IPS-20b (cell line): ENCODE results near the gene ROCK2.
"Not testable (repeated sequence)": the region's sequence is repeated elsewhere in the genome, so short reads cannot be mapped to it uniquely, and the experiment has no call there.

ENCODE experiments used
- H3K27ac ChIP-seq: one replicate; pipeline ENCODE4 v1.5.1; 2013; ENCODE audit warnings: low read length
- H3K27me3 ChIP-seq: 2 replicates; pipeline ENCODE4 v1.6.1; 2013; ENCODE audit warnings: mild to moderate bottlenecking, low read length, inconsistent platforms; ENCODE audit not compliant: insufficient read depth
- H3K36me3 ChIP-seq: 2 replicates; pipeline ENCODE4 v1.6.1; 2013; ENCODE audit warnings: low read depth, mild to moderate bottlenecking, inconsistent platforms, low read length, moderate library complexity; ENCODE audit not compliant: insufficient read depth
- H3K4me1 ChIP-seq: 2 replicates; pipeline ENCODE4 v1.6.1; 2013; ENCODE audit warnings: mild to moderate bottlenecking, control low read depth, inconsistent platforms, low read length, moderate library complexity; ENCODE audit not compliant: insufficient read depth
- H3K4me3 ChIP-seq: 2 replicates; pipeline ENCODE4 v1.5.1; 2013; ENCODE audit warnings: mild to moderate bottlenecking, low read length, inconsistent platforms
- H3K9ac ChIP-seq: 2 replicates; pipeline ENCODE4 v1.6.1; 2013; ENCODE audit warnings: low read depth, mild to moderate bottlenecking, inconsistent platforms, low read length, moderate library complexity
- H3K9me3 ChIP-seq: 2 replicates; pipeline ENCODE4 v1.6.1; 2013; ENCODE audit warnings: mild to moderate bottlenecking, low read depth, low read length, inconsistent platforms; ENCODE audit not compliant: insufficient read depth

The ROCK2 gene

DNA sequence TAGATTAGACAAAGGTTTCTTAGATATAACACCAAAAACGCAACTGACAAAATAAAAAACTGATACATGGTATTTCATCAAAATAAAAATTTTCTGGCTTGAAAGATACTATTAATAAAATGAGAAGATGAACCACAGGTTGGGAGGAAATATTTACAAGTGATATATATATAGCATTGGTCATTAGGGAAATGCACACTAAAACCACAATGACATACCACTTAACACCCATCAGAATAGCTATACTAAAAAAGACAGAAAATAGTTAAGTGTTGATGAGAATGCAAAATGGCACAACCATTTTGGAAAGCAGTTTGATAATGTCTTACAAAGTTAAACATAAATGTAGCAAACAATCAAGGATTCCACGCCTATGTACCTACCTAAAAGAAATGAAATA, 105.3 kb downstream of the ROCK2 start:
- H3K27me3 ChIP-seq = no peaks in the 10 kb centered on the region
- no peaks in the 10 kb centered on the region for H3K4me1 ChIP-seq
- no peak overlapping the region for H3K27ac ChIP-seq
- peaks cover 4% of the 10 kb centered on the region; the same call in 1 of the 2 replicates for H3K36me3 ChIP-seq
- no peak overlapping the region for H3K9ac ChIP-seq
- no peaks in the 10 kb centered on the region for H3K9me3 ChIP-seq
- no peak overlapping the region for H3K4me3 ChIP-seq

GRCh38 chr2:11237122-11237521, 107.3 kb downstream of the ROCK2 start:
- no peak overlapping the region for H3K9ac ChIP-seq
- no peaks in the 10 kb centered on the region for H3K9me3 ChIP-seq
- H3K4me1 ChIP-seq = no peaks in the 10 kb centered on the region
- no peaks in the 10 kb centered on the region for H3K27me3 ChIP-seq
- H3K36me3 ChIP-seq = peaks cover 7% of the 10 kb centered on the region; the same call in 1 of the 2 replicates
- no peak overlapping the region for H3K4me3 ChIP-seq
- no peak overlapping the region for H3K27ac ChIP-seq

- Histone ChIP-seq H3K36me3 (peaks cover 7% of the 10 kb centered on the region; the same call in 1 of the 2 replicates), H3K4me1 (no peaks in the 10 kb centered on the region), H3K4me3 (no peak overlapping the region), H3K9me3 (no peaks in the 10 kb centered on the region), H3K9ac (no peak overlapping the region), H3K27me3 (no peaks in the 10 kb centered on the region), H3K27ac (no peak overlapping the region)
These were observed 108.1 kb downstream of the ROCK2 start for GRCh38 chr2:11236335-11236734.

DNA sequence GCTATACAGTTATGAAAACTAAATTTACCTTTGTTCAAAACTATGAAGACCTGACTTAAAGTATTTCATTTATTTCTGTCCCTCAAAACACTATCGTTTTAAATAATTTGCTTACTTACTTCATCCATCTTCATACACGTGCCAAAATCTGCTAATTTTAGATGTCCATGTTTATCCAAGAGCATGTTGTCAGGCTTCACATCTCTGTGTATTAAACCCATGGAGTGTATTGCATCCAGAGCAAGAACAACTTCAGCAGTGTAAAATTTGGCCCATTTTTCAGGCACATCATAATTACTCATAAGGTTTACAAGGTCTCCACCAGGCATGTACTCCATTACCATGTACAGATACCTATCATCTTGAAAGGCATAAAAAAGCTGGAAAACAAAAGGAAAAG, 108.9 kb downstream of the ROCK2 start:
- H3K4me3 ChIP-seq = no peak overlapping the region

GRCh38 chr2:11234309-11234708, 110.1 kb downstream of the ROCK2 start:
- no peaks in the 10 kb centered on the region for H3K27me3 ChIP-seq
- H3K36me3 ChIP-seq = peaks cover 7% of the 10 kb centered on the region; the same call in 1 of the 2 replicates
- no peak overlapping the region for H3K9ac ChIP-seq
- no peaks in the 10 kb centered on the region for H3K9me3 ChIP-seq
- no peaks in the 10 kb centered on the region for H3K4me1 ChIP-seq
- H3K4me3 ChIP-seq = no peak overlapping the region
- H3K27ac ChIP-seq = no peak overlapping the region

More for the DNA sequence above, 108.9 kb downstream of the ROCK2 start:
- H3K9me3 ChIP-seq = no peaks in the 10 kb centered on the region
- H3K36me3 ChIP-seq = peaks cover 7% of the 10 kb centered on the region; the same call in 1 of the 2 replicates
- H3K4me1 ChIP-seq = no peaks in the 10 kb centered on the region
- no peak overlapping the region for H3K27ac ChIP-seq
- no peaks in the 10 kb centered on the region for H3K27me3 ChIP-seq
- H3K9ac ChIP-seq = no peak overlapping the region

DNA sequence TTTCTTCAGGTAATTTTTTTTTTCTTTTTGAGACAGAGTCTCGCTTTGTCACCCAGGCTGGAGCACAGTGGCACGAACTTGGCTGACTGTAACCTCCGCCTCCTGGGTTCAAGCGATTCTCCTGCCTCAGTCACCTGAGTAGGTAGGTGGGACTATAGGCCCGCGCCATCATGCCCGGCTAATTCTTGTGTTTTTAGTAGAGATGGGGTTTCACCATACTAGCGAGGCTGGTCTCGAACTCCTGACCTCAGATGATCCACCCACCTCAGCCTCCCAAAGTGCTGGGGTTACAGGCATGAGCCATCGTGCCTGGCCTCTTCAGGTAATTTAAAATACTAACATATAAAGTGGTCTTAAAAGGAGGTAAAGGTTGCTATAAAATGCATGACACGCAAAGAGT, 113.2 kb downstream of the ROCK2 start:
- H3K4me1 ChIP-seq, H3K27ac ChIP-seq, H3K4me3 ChIP-seq, H3K36me3 ChIP-seq, H3K9me3 ChIP-seq, H3K27me3 ChIP-seq, H3K9ac ChIP-seq: not testable (repeated sequence)

DNA sequence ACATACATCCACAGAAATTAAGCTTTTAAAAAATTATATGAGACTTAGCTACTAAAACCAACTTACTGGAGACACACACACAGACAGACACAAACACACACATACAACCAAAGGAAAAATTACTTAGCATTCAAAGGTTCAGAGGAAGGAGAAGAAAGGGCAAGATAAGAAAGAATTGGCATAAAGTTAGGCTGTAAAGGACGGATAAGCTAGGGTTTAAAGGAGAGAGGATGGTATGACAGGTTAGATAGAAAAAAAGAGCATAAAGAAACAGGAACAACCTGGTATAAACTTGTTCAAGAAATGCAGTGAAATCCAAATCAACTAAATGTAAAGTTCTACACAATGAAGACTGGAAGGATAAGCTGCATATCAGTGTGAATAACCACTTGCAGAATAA, 115.7 kb downstream of the ROCK2 start:
- H3K27ac ChIP-seq = no peak overlapping the region
- no peaks in the 10 kb centered on the region for H3K9me3 ChIP-seq
- no peak overlapping the region for H3K4me3 ChIP-seq
- H3K9ac ChIP-seq = no peak overlapping the region
- H3K36me3 ChIP-seq = 0 out of 2 replicates have a peak, but pooled peaks cover 3% of the 10 kb centered on the region
- H3K27me3 ChIP-seq = no peaks in the 10 kb centered on the region
- peaks cover 13% of the 10 kb centered on the region for H3K4me1 ChIP-seq

- Histone ChIP-seq H3K27ac (no peak overlapping the region), H3K27me3 (no peaks in the 10 kb centered on the region), H3K4me3 (no peak overlapping the region), H3K9me3 (no peaks in the 10 kb centered on the region), H3K36me3 (no peaks in the 10 kb centered on the region), H3K9ac (no peak overlapping the region), H3K4me1 (peaks cover 24% of the 10 kb centered on the region)
These were observed 116.8 kb downstream of the ROCK2 start for GRCh38 chr2:11227595-11227994.

GRCh38 chr2:11224887-11225286, 119.5 kb downstream of the ROCK2 start:
- Histone ChIP-seq H3K4me1 (peaks cover 25% of the 10 kb centered on the region), H3K9ac (no peak overlapping the region), H3K36me3 (peaks cover 15% of the 10 kb centered on the region), H3K9me3 (no peaks in the 10 kb centered on the region), H3K27me3 (no peaks in the 10 kb centered on the region), H3K27ac (no peak overlapping the region), H3K4me3 (no peak overlapping the region)

DNA sequence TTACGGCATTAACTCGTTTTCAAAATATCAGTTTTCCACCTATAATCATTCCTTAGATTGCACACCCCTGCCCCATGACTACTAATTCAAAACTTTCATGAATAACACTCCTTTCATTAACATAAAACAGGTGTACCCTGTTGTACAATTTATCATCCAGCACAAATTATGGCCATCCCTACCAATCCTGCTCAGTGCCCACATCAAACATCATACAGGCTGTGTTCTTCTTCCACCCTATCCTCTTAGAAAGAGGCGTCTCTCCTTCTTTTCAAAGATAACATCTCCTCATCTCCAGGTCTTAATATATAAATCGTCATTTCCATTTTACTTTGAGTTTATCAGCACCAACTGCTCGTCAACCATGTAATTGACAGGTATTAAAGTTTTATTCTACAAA, 121.6 kb downstream of the ROCK2 start:
- Histone ChIP-seq H3K36me3 (peaks cover 30% of the 10 kb centered on the region), H3K4me3 (no peak overlapping the region), H3K9me3 (no peaks in the 10 kb centered on the region), H3K9ac (no peak overlapping the region), H3K27me3 (no peaks in the 10 kb centered on the region), H3K4me1 (peaks cover 25% of the 10 kb centered on the region), H3K27ac (no peak overlapping the region)

- Histone ChIP-seq H3K36me3 (peaks cover 48% of the 10 kb centered on the region), H3K27ac (no peak overlapping the region)
These were observed 124.0 kb downstream of the ROCK2 start for GRCh38 chr2:11220445-11220844.

GRCh38 chr2:11215407-11215806, 129.0 kb downstream of the ROCK2 start:
- Histone ChIP-seq H3K9ac (no peak overlapping the region), H3K27me3 (no peaks in the 10 kb centered on the region), H3K4me3 (no peak overlapping the region), H3K4me1 (no peaks in the 10 kb centered on the region), H3K36me3 (peaks cover 87% of the 10 kb centered on the region), H3K27ac (no peak overlapping the region), H3K9me3 (no peaks in the 10 kb centered on the region)

More at GRCh38 chr2:11220445-11220844, 124.0 kb downstream of the ROCK2 start:
- peaks cover 25% of the 10 kb centered on the region for H3K4me1 ChIP-seq
- no peaks in the 10 kb centered on the region for H3K27me3 ChIP-seq
- no peaks in the 10 kb centered on the region for H3K9me3 ChIP-seq
- H3K9ac ChIP-seq = no peak overlapping the region
- H3K4me3 ChIP-seq = no peak overlapping the region
